Common myeloid progenitor, CD34-positive (primary cell): Measurements from ENCODE around the gene FBXO28.

Source experiments
- CTCF ChIA-PET: fragments of 350-600 bp; sonication (Branson Sonifier 250); formaldehyde crosslinking; loops from one replicate; lab custom pipeline; 2021; ENCODE audit warnings: antibody characterized with exemption; lab: Charles Lee
- POLR2A ChIA-PET: fragments of 350-600 bp; sonication (Branson Sonifier 250); formaldehyde crosslinking; loops from one replicate; lab custom pipeline; 2021; ENCODE audit warnings: antibody characterized with exemption; lab: Charles Lee
- DNase-seq, 3 donors: peaks; one replicate each; pipeline versions ENCODE4 v3.0.0 to v3.0.0-alpha.2; 2013
- H3K27ac ChIP-seq, 2 experiments: 1 replicate in 1 of 2; 2 replicates in 1 of 2; pipeline ENCODE4 v1.7.0; 2013; ENCODE audit warnings: inconsistent platforms in 2 of 2, low read length in 2 of 2, mild to moderate bottlenecking in 2 of 2, low read depth in 1 of 2, moderate library complexity in 1 of 2; ENCODE audit not compliant: severe bottlenecking in 2 of 2, insufficient read depth in 1 of 2, poor library complexity in 1 of 2
- H3K27me3 ChIP-seq, 5 experiments: replicated peaks in 2 of 5; 1 replicate in 3 of 5; 2 replicates in 2 of 5; pipeline versions ENCODE4 v1.6.1 to v1.7.0; 2013; ENCODE audit warnings: low read length in 4 of 5, mild to moderate bottlenecking in 2 of 5, moderate library complexity in 2 of 5, inconsistent platforms in 1 of 5; ENCODE audit not compliant: insufficient read depth in 5 of 5, control insufficient read depth in 4 of 5
- H3K36me3 ChIP-seq, 4 experiments: 1 replicate in 2 of 4; 2 replicates in 2 of 4; pipeline versions ENCODE4 v1.6.1 to v1.7.0; 2013; ENCODE audit warnings: low read length in 3 of 4, control low read depth in 1 of 4, mild to moderate bottlenecking in 1 of 4; ENCODE audit not compliant: control insufficient read depth in 4 of 4, insufficient read depth in 4 of 4
- H3K4me1 ChIP-seq, 4 experiments: 1 replicate in 3 of 4; 2 replicates in 1 of 4; pipeline versions ENCODE4 v1.6.1 to v1.7.1; 2013; ENCODE audit warnings: low read length in 3 of 4, mild to moderate bottlenecking in 3 of 4, control low read depth in 1 of 4, inconsistent platforms in 1 of 4, moderate library complexity in 1 of 4; ENCODE audit not compliant: control insufficient read depth in 4 of 4, insufficient read depth in 4 of 4; ENCODE audit errors: control extremely low read depth in 1 of 4
- H3K4me3 ChIP-seq, 7 experiments: 1 replicate in 4 of 7; 2 replicates in 3 of 7; pipeline versions ENCODE4 v1.5.1 to v1.7.0; 2013; ENCODE audit warnings: mild to moderate bottlenecking in 7 of 7, low read length in 6 of 7, moderate library complexity in 6 of 7, inconsistent platforms in 2 of 7, low read depth in 2 of 7, control low read depth in 1 of 7; ENCODE audit not compliant: insufficient read depth in 4 of 7, control insufficient read depth in 1 of 7; ENCODE audit errors: extremely low read depth in 1 of 7
- H3K9me3 ChIP-seq, 5 experiments: 1 replicate in 4 of 5; 2 replicates in 1 of 5; pipeline versions ENCODE4 v1.6.1 to v1.7.1; 2013; ENCODE audit warnings: low read length in 4 of 5, mild to moderate bottlenecking in 2 of 5, inconsistent platforms in 1 of 5, low read depth in 1 of 5, moderate library complexity in 1 of 5; ENCODE audit not compliant: control insufficient read depth in 4 of 5, insufficient read depth in 2 of 5; ENCODE audit errors: control extremely low read depth in 1 of 5
- whole genome bisulfite sequencing: methylation state at CpG from one replicate; pipeline ENCODE4 v1.1.5; 2013; ENCODE audit not compliant: insufficient coverage; 5-methylcytosine and 5-hydroxymethylcytosine counted together

Gene FBXO28

GRCh38 chr1:224095339-224095738 is 18.6 kb upstream of the FBXO28 start:
- ChIA-PET CTCF (interaction anchor here (1.5 kb wide), 1 partner anchor 12 kb away, joined by 3 read pairs; no protein-coding TSS in a partner anchor), POLR2A (no interaction called here)
- WGBS = 100% methylated on average over 1 of the region's 1 CpG
- Histone ChIP-seq H3K36me3 (no peaks in the 10 kb centered on the region), H3K4me1 (no peaks in the 10 kb centered on the region), H3K4me3 (no peak overlapping the region), H3K9me3 (no peaks in the 10 kb centered on the region), H3K27ac (no peak overlapping the region), H3K27me3 (no peaks in the 10 kb centered on the region)
- DNase-seq = no peak

GRCh38 chr1:224095867-224096266 is 18.0 kb upstream of the FBXO28 start:
- WGBS = no CpG with 5 or more reads among the region's 1 CpG
- no peak for DNase-seq
- no peak overlapping the region for H3K27ac ChIP-seq
- POLR2A ChIA-PET = no interaction called here
- no peaks in the 10 kb centered on the region for H3K36me3 ChIP-seq
- H3K27me3 ChIP-seq = no peaks in the 10 kb centered on the region
- H3K4me3 ChIP-seq = no peak overlapping the region
- no peaks in the 10 kb centered on the region for H3K4me1 ChIP-seq
- no peaks in the 10 kb centered on the region for H3K9me3 ChIP-seq
- CTCF ChIA-PET = interaction anchor here (1.5 kb wide), 1 partner anchor 11 kb away, joined by 3 read pairs; no protein-coding TSS in a partner anchor

- Histone ChIP-seq H3K27ac (no peak overlapping the region), H3K36me3 (no peaks in the 10 kb centered on the region), H3K4me1 (no peaks in the 10 kb centered on the region), H3K27me3 (no peaks in the 10 kb centered on the region), H3K4me3 (no peak overlapping the region), H3K9me3 (no peaks in the 10 kb centered on the region)
- ChIA-PET POLR2A (no interaction called here), CTCF (no interaction called here)
- DNase-seq = no peak
- 100% methylated on average over 1 of the region's 1 CpG for WGBS
Measured at GRCh38 chr1:224096773-224097172, 17.1 kb upstream of the FBXO28 start.

- Histone ChIP-seq H3K9me3 (no peaks in the 10 kb centered on the region), H3K36me3 (no peaks in the 10 kb centered on the region), H3K27me3 (no peaks in the 10 kb centered on the region), H3K4me1 (no peaks in the 10 kb centered on the region), H3K27ac (no peak overlapping the region), H3K4me3 (no peak overlapping the region)
- POLR2A ChIA-PET = no interaction called here
- DNase-seq = no peak
- CTCF ChIA-PET = no interaction called here
- no CpG with 5 or more reads among the region's 4 CpGs for WGBS
Measured at GRCh38 chr1:224098007-224098406, 15.9 kb upstream of the FBXO28 start.

GRCh38 chr1:224106568-224107281 is 7.2 kb upstream of the FBXO28 start:
- DNase-seq = peak in 2 of 3 donors; percentile 48 to 61
- H3K9me3 ChIP-seq = no peaks in the 10 kb centered on the region
- H3K27ac ChIP-seq = no peak overlapping the region
- H3K4me3 ChIP-seq = peak overlapping the region in 1 of 7 experiments; percentile 55
- no peaks in the 10 kb centered on the region for H3K27me3 ChIP-seq
- no peaks in the 10 kb centered on the region for H3K36me3 ChIP-seq
- ChIA-PET POLR2A (no interaction called here), CTCF (interaction anchor here (0.7 to 1.3 kb wide), 2 partner anchors 11 to 296 kb away, joined by 3 to 4 read pairs; no protein-coding TSS in a partner anchor)
- 44% methylated on average over 5 of the region's 5 CpGs for WGBS
- H3K4me1 ChIP-seq = peaks cover 0 to 2% (median 0%) of the 10 kb centered on the region in 4 experiments

- no peak overlapping the region for H3K4me3 ChIP-seq
- no peaks in the 10 kb centered on the region for H3K9me3 ChIP-seq
- H3K27me3 ChIP-seq = no peaks in the 10 kb centered on the region
- ChIA-PET CTCF (interaction anchor here (0.7 to 1.3 kb wide), 2 partner anchors 12 to 296 kb away, joined by 3 to 4 read pairs; no protein-coding TSS in a partner anchor), POLR2A (no interaction called here)
- DNase-seq = no peak
- peaks cover 0 to 2% (median 0%) of the 10 kb centered on the region in 4 experiments for H3K4me1 ChIP-seq
- no peak overlapping the region for H3K27ac ChIP-seq
- H3K36me3 ChIP-seq = no peaks in the 10 kb centered on the region
Measured at GRCh38 chr1:224107282-224107625, 6.7 kb upstream of the FBXO28 start.

- Histone ChIP-seq H3K27me3 (no peaks in the 10 kb centered on the region), H3K36me3 (no peaks in the 10 kb centered on the region), H3K9me3 (no peaks in the 10 kb centered on the region), H3K4me1 (peaks cover 4 to 9% (median 7%) of the 10 kb centered on the region in 4 experiments), H3K4me3 (no peak overlapping the region), H3K27ac (no peak overlapping the region)
- ChIA-PET CTCF (interaction anchor here (1.0 to 1.3 kb wide), 2 partner anchors 27 to 28 kb away, joined by 3 read pairs; no protein-coding TSS in a partner anchor), POLR2A (no interaction called here)
- no peak for DNase-seq
Measured at GRCh38 chr1:224108991-224109390, 4.9 kb upstream of the FBXO28 start.
